CD4-positive, alpha-beta T cell treated with Interleukin-15 for 1 hour (primary cell): ENCODE measurements around the gene NFIC.
A peak's percentile ranks its signal among the peaks of the same experiment; 100 is the strongest.
"Not testable (repeated sequence)": the region's sequence is repeated elsewhere in the genome, so short reads cannot be mapped to it uniquely, and the experiment has no call there.

Experiments
- DNase-seq: peaks from one replicate; pipeline ENCODE4 v3.0.0-alpha.2; 2020

NFIC gene

DNA sequence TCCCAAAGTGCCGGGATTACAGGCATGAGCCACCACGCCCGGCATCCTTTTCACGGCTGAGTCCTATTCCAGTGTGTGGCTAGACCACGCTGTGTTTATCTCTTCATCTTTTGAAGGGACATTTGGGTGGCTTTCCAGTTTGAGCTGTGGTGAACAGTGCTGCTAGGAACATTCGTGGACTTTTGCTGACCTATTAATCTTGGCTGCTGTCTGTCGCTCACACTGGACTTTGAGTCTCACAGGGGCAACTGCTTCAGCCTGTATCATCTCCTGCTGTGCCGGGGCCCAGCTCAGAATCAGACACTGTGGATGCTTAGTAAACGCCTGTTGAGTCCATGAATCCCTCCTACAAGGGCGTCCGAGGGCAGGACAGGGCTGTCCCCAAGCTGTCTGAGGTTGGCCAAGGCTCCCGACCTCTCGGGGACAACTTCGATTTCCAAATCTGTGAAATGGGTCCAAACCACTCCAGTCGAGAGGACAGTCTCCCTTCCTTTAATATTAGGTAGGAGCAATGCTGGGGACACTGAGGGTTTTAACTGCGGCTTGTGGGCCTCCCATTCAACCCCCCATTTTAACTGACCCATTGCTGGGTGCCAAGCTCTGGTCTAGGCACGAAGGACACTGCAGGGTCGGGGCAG lies 65.5 kb downstream of the NFIC start:
- no peak for DNase-seq

DNA sequence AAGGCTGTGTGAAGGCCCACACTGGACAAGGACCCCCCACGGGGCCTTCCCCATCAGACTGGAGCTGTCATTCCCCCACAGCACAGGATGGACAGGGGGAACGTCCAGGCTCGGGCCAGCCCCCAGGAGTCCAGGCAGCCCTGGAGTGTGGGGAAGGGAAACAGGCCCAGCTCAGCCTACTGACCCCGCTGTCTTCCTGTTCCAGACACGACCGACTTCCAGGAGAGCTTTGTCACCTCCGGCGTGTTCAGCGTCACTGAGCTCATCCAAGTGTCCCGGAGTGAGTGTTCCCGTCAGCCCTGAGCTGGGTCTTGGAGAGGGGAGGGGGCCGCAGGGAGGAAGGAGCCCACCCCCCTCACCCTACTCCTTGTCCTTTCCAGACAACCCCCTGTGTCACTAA lies 66.9 kb downstream of the NFIC start:
- DNase-seq: no peak

DNA sequence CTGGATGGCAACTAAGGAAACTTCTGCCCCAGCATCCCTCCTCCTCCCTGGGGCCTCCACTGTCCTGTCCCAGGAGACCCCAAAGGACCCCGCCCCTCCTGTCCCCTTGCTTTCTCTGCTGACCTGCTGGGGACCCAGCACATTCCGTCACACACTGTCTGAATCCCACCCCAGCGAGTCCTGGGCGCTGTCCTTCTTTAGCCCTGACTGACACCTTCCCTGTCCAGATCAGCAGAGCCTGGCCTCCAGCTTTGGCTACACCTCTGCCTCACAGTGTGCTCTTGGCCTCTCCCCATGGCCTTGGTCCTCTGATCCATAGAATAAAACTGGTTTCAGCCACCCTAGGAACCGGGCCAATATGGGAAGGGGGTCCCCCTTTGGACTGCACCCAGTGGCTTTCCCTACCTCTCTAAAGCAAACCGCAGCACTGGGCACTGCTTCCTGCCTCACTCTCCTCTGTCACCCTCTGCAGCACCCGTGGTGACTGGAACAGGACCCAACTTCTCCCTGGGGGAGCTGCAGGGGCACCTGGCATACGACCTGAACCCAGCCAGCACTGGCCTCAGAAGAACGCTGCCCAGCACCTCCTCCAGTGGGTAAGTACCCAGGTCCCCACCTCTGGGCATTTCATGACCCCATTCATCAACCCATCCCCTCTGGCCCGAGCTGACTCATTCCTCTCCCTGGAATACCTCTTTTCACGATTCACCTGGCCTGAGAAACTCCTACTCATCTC lies 67.6 kb downstream of the NFIC start:
- DNase-seq: no peak

DNA sequence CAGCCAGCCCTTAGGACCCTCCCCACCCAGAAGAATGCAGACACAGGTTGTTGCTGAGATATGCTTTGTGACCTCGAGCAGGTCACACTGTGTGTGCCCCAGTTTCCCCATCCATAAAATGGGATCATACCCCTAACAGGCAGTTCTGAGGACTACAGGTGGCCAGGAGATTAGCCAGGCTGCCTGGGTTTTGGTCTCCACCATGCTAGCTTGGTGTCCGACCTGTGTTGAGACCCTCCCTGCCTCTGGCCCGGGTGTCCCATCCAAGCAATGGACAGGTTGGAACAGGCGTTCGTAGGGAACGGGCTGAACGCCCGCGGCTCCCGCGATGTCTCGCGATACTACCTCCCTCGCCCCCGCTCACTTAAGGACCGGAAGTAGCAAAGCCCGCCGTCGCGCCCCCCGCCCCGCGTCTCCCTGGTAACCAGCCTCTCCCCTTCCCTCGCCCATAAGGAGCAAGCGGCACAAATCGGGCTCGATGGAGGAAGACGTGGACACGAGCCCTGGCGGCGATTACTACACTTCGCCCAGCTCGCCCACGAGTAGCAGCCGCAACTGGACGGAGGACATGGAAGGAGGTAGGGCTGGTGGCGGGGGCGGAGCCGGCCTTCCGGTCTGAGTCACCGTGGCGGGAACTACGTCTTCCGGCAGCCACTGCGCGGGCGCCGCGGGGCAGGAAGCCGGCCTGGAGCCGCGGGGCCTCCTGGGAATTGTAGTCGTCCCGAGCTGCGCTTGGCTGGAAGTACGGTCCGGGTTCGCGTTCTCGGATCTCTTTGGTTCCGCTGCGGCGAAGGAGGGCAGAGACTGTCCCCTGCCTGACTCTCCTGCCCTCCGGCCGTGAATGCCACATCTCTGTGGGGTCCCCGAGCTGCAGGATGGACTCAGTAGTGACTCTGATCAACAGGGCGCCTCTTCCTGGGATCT lies 68.5 kb downstream of the NFIC start:
- peak; percentile 95 for DNase-seq

DNA sequence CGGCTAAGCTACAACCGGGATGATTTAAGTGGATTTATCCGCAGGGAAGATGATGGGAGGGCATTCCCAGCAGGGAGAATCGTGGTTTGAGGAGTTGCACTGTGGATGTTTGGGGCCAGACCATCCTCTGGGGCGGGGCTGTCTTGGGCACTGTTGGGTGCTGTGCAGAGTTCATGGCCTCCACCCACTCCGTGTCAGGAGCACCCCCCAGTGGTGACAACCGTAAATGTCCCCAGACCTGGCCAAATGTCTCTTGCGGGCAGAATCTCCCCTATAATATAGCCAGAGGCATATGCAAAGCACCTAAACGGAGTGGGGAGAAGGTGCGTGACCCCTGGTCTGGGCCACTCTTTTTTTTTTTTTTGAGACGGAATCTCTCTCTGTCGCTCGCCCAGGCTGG lies 73.7 kb downstream of the NFIC start:
- DNase-seq: peak; percentile 54

DNA sequence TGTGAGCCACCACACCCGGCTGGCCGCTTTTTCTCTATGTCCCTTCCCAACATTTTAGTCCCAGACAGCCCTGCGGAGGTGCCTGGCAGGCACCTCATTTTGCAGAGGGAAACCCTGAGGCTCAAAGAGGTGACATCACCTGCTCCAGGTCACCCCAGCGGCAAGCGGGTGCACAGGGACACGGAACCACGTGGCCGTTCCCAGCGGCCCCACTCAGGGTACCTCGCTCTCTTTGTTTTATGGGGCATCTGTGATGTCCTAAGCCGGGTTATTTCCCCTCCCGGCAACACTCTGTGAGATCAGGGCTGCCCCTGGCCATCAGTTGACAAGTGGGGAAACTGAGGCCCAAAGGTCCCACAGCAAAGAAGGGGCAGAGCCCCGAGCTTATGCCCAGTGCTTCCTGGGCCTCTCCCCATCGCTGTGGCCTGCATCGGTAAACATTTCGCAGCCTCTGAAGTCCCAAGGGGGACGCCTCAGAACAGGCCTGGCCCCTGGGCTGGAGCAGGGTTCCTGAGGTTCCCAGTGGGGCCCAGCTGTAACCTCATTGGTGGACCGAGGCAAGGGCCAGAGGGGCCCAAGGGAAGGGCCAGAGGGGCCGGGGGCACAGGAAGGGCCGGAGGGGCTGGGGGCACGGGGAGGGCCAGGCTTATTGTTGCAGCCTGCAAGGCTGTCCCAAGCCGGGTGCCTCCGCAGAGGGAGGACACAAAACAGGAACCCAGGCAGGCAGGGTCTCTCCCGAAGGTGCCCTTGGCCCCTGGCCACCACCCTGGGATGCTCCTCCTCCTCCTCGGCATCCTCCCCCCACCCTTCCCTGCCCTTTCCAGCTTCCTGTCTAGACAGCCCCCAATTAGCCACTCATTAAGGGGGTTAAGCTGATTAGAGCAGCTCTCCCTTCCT lies 75.0 kb downstream of the NFIC start:
- no peak for DNase-seq

DNA sequence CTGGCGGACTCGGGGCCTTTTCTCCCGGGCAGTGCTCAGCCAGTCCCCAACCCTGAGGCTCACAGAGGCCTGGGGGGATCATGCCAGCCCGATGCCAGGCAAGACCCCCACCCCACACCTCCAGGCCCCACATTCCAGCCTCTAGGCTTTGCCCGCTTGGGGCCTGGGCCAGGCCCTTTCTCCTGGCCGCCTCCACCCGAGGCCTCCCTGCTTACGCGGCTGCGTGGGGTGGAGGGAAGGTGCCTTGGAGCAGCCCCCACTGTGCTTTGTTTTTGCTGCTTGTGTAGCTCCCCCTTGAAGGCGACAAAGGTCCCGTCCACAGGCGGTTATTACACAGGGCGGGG lies 75.6 kb downstream of the NFIC start:
- no peak for DNase-seq

DNA sequence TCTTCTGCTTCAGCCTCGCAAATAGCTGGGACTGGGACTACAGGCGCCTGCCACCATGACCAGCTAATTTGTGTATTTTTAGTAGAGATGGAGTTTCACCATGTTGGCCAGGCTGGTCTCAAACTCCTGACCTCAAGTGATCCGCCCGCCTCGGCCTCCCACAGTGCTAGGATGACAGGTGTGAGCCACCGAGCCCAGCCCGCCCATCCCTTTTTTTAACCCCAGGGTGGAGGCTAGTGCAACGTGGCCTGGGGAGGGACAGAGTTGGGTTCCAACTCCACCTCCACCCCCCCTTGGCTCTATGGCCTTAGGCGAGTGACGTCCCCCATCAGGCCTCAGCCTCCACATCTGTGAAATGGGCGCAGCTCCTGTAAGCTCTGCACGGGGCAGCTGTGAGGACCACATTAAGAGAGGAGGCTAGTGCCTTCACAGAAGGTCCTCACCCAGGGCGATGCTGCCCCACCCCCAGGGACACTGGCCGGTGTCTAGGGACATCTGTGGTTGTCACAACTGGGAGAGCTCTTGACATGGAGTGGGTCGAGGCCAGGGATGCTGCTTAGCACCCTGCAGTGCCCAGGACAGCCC lies 76.2 kb downstream of the NFIC start:
- no peak for DNase-seq

DNA sequence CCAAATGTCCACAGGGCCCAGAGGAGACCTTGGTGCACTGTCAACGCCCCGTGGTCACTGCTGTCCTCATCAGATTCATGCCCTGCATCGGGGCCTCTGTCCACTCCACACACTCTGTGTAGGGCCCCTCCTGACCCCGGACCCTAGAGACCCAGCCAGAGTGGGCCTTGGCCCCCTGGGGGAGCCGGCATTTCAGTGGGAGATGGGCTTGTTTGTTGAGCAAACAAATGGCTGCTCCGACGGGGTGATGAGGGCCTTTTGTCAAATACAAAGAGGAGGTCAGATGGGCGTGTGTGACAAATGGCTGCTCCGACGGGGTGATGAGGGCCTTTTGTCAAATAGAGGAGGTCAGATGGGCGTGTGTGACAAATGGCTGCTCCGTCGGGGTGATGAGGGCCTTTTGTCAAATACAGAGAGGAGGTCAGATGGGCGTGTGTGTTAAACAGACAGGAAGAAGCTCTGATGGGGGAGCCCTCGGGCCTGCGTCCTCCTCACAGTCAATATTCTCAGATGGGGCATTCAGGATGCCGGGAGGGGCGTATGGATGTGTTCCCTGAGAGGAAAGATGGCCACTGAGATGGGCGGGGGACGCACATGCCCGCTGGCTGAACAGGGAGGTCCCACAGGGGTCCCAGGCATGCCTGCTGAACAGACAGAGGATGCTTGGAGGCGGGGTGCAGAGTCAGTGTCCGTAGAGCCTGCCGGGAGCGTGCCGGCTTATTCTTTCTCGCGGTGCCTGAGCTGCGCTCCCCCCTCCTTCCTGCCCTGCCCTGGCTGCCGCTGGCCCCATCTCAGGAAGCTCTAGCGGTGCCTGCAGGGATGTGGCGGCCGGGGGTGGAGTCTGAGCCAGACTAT lies 77.7 kb downstream of the NFIC start:
- DNase-seq: no peak

DNA sequence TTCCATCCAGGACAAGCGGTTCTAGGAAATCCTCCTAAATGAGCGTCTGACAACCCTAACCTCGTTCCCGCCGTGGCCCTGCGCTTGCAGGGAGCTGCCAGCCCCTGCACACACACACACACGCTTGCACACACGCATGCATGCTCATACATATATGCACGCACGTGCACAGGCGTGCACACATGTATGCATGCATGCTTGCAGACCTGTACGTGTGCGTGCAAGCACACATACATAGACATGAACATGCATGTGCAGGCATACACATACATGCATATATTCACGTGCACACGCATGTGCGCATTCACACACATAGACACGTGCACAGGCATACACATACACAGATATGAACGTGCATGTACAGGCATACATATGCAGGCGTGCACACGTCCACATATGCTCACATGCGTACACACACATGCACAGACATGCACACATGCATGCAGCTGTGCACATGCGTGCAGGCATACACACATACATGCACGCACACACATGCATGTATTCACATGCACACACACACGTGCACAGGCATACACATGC lies 78.4 kb downstream of the NFIC start:
- DNase-seq: no peak

DNA sequence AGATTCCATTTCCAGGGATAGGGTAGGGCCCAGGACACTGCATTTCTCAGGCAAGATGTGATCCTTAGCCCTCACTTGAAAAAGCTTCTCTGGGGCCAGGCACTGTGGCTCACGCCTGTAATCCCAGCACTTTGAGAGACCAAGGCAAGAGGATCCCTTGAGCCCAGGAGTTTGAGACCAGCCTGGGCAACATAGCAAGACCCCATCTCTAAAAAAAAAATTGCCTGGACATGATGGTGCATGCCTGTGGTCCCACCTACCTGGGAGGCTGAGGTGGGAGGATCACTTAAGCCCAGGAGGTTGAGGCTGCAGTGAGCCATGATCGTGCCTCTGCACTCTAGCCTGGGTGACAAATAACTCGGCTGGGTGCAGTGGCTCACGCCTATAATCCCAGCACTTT lies 80.3 kb downstream of the NFIC start:
- not testable (repeated sequence) for DNase-seq

DNA sequence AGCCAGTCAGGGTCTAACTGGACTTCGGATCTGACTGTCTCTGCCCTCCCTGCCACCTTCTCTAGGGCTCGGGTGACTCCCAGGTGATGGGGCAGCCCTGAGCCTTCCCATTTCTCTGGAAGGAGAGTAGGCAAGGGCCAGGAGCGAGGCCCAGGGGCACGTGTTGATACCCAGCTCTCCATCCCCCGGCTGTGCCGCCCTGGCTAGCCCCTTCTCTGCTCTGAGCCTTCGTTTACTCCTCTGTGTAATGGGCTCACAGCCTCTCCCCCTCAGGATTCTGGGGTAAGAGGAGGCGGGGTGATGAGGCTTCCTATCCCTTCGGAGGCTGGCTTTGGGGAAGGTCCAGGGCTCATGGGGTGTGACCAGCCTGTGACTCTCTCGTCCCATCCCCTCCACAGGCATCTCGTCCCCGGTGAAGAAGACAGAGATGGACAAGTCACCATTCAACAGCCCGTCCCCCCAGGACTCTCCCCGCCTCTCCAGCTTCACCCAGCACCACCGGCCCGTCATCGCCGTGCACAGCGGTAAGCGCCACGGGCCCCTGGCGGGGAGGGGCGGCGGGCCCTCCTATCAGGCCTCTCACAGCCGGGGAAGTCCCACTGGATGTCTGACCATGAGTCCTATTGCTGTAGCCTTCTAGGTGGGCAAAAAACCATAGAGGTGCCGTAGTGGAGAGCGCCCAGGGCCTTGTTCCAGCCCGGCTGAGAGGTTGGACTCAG lies 82.4 kb downstream of the NFIC start:
- no peak for DNase-seq

DNA sequence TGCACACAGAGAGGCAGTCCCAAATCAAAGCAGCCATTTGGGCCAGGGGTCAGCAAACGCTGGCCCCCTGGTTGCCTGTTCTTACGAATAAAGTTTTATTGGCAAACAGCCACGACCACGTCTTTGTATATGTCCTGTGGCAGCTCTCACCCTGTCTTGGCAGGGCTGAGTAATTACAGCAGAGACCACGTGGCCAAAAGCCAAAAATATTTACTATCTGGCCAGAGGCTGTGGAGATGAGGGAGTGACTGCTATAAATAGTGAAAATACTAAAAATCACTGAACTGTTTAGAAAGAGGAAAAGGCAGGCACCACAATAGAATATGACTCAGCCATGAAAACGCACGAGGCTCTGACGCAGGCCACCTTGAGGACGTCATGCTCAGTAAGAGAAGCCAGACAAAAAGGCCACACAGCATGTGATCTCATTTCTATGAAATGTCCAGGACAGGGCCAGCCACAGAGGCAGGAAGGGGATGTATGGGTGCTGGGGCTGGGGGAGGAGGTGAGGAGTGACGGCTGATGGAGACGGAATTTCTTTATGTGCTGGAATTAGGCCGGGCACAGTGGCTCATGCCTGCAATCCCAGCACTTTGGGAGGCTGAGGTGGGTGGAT lies 84.5 kb downstream of the NFIC start:
- no peak for DNase-seq

DNA sequence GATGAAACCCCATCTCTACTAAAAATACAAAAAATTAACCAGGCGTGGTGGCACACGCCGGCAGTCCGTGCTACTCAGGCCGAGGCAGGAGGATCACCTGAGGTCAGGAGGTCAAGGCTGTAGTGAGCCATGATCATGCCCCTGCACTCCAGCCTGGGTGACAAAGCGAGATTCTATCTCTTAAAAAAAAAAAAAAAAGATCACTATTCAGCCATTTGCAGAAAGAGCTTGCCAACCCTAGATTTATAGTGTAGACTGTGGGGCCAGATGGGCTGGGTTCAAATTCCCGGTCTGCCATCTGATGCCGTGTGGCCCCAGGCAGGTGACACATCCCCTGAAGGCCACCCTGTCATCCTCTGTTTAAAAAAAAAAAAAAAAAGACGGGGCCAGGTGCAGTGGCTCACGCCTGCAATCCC lies 85.1 kb downstream of the NFIC start:
- DNase-seq: no peak

DNA sequence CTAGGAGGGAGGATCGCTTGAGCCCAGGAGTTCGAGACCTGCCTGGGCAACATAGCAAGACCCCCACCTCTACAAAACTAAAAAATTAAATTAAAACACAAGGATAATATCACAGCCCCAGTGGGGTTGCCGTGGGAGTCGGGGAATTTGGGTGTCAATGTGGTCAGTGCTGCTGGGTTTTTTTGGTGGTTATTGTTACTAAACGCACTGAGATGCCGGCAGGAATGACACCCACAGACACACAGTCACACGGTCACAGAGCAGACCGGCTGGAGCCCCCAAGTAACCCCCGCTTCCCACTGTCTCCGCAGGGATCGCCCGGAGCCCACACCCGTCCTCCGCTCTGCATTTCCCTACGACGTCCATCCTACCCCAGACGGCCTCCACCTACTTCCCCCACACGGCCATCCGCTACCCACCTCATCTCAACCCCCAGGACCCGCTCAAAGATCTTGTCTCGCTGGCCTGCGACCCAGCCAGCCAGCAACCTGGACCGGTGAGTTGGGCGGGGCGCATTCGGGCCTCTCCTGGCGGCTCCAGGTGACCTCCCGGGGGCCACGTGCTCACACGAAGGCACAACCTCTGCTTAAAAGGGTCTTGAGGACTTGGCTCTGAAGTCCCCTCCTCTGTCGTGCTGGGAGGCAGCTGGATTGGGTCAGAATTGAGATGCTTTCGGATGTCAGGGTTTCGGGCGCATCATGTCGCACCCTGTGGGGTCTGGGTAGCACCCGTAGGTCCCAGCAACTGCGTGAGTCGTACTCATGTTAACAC lies 86.0 kb downstream of the NFIC start:
- DNase-seq: no peak

DNA sequence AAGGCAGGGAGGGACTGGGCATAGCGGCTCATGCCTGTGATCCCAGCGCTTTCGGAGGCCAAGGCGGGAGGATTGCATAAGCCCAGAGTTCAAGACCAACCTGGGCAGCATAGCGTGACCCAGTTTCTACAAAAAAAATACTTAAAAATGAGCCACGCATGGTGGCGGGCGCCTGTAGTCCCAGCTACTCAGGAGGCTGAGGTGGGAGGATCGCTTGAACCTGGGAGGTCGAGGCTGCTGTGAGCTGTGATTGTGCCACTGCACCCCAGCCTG lies 86.5 kb downstream of the NFIC start:
- DNase-seq: not testable (repeated sequence)

DNA sequence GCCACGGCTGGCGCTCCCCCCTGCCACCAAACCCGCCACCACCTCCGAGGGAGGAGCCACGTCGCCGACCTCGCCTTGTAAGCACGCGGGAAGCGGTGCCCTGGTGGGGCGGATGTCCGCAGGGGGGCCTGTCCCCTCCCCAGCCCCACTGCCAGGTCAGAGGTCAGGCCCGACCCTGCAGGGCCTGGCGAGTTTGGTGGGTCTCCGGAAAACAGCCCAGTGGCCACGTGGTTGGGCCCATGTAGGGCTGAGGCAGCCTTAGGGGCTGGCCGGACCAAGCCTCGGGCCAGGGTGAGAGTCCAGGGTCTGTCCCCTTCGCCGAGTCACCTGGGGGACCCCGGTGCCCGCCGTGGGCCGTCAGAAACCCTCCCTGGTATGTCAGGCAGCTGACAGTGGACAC lies 87.5 kb downstream of the NFIC start:
- no peak for DNase-seq

DNA sequence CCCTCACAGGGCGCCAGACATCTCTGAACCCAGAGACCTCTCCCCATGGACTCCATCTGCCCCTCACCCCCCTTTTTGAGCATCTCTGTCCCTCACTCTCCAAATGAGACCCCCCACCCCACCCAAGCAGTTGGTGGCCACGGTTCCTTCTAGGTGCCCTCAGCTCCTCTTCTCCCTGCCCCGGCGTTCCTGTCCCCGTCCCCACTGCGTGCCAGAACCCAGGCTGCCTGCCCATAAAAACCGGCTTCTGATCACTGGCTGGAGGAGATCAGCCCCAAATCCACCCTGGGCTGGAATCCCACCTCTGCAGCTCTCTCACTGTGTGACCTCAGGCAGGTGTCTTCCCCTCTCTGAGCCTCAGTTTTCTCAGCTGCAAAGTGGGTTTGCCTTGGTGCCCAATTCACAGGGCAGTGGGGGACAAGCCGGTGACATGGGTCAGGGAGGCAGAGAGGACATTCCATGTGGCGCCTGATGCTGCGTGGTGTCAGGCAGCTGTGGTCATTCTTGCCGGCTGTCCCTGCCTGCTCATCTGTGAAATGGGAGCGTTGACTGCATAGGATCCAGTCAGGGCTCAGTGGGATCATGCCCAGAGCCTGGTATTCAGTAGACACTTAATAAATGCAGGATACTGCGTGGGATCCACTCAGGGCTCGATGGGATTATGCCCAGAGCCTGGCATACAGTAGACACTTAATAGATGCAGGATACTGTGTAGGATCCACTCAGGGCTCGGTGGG lies 88.4 kb downstream of the NFIC start:
- no peak for DNase-seq
